Renal pelvis (tissue), 4 donors: ENCODE measurements around the gene FUT6. TPM values are rescaled to one million over a fixed set of nuclear protein-coding genes. Genes with fewer than 3 reads are reported as not detected.
"Not testable (repeated sequence)": the region's sequence is repeated elsewhere in the genome, so short reads cannot be mapped to it uniquely, and the experiment has no call there.

Source experiments
- DNase-seq: peaks from one replicate; pipeline ENCODE4 v3.0.0-alpha.2; 2013
- polyA plus RNA-seq, 3 donors: library from polyadenylated mRNA; unstranded; fragments of 120-200 nt; gene quantifications; one replicate each; pipeline ENCODE4 v1.2.1, GENCODE V29; 2013; ENCODE audit not compliant: insufficient read length in 3 of 3

Gene FUT6
- polyA plus RNA-seq, 3 donors = 12.7 to 18.2 (median 15.1) TPM

GRCh38 chr19:5864013-5864720 is 24.7 kb upstream of the FUT6 start:
- no peak for DNase-seq

- no peak for DNase-seq
Measured at GRCh38 chr19:5863030-5863665, 23.6 kb upstream of the FUT6 start.

DNA sequence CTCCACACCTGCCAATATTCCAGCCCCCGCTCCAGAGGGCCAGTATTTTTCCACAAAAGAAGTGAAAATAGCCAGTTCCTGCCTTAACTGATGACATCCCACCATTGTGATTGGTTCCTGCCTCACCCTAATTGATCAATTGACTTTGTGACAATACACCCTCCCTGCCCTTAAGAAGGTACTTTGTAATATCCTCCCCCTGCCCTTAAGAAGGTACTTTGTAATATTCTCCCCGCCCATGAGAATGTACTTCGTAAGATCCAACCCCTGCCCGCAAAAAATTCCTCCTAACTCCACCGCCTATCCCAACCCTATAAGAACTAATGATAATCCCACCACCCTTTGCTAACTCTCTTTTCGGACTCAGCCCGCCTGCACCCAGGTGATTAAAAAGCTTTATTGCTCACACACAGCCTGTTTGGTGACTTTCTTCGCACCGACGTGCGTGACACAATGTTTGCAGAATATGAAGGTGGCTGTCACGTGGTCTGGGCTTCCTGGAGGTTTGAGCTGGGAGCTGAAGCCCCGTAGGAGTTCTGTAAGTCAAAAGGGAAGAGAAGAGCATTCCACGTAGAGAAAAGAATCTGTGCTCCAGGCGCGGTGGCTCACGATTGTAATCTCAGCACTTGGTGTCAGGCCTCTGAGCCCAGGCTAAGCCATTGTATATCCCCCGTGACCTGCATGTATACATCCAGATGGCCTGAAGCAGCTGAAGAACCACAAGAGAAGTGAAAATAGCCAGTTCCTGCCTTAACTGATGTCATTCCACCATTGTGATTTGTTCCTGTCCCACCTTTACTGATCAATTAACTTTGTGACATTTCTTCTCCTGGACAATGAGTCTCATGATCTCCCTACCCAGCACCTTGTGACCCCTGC is 17.9 kb upstream of the FUT6 start:
- no peak for DNase-seq

DNA sequence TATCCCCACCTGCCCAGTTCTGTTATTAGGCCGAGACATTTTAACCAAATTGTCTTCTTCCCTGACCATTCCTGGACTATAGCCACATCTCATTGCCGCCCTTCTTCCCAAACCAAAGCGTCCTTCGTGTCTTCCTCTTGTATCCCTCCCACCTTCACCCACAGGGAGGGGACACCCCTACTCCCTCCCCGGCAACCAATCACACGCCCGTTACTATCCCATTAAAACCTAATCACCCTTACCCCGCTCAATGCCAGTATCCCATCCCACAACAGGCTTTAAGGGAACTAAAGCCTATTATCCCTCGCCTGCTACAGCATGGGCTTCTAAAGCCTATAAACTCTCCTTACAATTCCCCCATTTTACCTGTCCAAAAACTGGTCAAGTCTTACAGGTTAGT is 15.6 kb upstream of the FUT6 start:
- DNase-seq = not testable (repeated sequence)

DNA sequence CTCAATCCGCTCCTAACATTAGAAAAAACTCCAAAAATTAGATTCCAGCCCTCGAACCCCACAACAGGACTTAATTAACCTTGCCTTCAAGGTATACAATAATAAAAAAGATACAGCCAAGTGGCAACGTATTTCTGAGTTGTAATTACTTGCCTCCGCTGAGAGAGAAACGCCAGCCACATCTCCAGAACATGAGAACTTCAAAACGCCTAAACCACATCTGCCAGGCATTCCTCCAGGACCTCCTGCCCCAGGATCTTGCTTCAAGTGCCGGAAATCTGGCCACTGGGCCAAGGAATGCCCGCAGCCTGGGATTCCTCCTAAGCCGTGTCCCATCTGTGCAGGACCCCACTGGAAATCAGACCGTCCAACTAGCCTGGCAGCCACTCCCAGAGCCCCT is 14.6 kb upstream of the FUT6 start:
- DNase-seq = not testable (repeated sequence)

DNA sequence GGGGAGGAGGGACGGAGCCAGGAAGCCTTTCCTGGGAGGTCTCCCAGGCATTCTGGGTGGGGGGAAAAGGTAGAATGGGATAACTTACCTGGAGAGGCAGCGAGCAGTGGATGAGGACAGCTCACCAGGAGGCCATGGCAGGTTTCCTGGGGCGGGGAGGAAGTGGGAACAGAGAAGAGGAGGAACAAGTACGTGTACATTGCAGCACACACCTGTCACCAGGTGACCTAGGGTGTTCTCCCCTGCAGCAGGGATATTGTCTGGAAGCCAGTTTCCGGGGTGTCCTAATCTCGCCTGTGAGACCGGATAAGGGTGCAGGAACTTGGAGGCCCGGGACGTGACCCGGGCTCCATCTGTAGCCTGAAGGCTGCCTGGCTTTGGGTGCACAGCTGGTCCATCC is 11.8 kb upstream of the FUT6 start, which contains the start of gene FUT3:
Gene FUT3 (minus strand): TSS at position 148 of the 400 bp plus-strand sequence.
- DNase-seq = no peak

GRCh38 chr19:5850743-5851293 is 11.3 kb upstream of the FUT6 start:
- DNase-seq = no peak

DNA sequence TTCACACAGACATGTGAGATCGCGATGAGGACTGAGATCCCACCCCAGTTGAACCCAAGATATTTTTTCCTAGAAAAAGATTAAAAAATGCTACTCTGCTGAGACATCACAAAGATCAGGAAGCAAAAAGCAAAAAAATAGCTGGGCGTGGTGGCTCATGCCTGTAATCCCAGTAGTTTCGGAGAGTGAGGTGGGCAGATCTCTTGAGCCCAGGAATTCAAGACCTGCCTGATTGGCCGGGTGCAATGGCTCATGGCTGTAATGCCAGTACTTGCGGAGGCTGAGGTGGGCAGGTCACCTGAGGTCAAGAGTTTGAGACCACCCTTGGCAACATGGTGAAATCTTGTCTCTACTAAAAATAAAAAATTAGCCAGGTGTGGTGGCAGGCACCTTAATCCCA is 10.7 kb upstream of the FUT6 start:
- no peak for DNase-seq

DNA sequence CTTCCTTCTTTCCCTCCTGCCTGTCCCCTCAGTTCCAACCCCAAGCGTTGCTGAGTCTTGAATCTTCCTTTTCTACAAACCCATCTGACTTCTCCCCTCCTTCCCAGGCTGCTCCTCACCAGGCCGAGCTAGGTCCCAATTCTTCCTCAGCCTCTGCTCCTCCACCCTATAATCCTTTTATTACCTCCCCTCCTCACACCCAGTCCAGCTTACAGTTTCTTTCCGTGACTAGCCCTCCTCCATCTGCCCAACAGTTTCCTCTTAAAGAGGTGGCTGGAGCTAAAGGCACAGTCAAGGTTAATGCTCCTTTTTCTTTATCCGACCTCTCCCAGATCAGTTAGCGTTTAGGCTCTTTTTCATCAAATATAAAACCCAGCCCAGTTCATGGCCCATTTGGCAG is 9.1 kb upstream of the FUT6 start:
- DNase-seq = not testable (repeated sequence)

GRCh38 chr19:5847846-5848245 is 8.3 kb upstream of the FUT6 start:
- DNase-seq = not testable (repeated sequence)

DNA sequence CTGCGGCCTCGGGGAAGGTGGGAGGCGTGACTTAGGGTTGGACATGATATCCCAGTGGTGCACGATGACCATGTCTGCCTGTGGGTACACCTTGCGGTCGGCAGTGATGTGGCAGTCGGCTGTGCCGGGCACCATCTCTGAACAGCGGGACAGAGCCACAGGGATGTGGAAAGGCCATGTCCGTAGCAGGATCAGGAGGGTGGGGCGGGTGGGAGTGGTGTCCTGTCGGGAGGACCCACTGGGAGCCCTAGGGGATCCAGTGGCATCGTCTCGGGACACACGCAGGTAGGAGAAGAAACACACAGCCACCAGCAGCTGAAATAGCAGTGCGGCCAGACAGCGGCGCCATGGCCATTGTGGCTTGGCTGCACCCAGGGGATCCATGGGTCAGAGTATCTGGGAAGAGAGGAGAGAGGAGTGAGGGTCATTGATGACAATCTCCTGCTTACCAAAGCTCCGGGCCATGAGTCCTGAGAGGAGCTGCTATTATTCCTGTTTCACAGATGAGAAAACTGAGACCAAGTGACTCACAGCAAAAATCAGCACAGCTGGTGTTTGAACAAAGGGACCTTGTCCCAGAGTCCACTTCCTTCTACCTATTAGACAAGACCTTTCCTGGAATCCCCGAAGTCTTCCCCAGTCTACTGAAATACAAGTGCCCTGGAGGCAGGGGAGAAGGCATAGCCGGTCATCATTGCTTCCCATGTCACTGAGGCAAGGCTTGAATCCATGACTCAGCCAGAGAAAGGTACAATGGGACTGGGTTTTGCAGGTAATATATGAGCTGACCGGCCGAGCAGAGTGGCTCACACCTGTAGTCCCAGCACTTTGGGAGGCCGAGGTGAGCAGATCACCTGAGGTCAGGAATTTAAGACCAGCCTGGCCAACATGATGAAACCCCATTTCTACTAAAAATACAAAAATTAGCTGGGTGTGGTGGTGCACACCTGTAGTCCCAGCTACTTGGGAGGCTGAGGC is 5.2 kb upstream of the FUT6 start:
- no peak for DNase-seq

DNA sequence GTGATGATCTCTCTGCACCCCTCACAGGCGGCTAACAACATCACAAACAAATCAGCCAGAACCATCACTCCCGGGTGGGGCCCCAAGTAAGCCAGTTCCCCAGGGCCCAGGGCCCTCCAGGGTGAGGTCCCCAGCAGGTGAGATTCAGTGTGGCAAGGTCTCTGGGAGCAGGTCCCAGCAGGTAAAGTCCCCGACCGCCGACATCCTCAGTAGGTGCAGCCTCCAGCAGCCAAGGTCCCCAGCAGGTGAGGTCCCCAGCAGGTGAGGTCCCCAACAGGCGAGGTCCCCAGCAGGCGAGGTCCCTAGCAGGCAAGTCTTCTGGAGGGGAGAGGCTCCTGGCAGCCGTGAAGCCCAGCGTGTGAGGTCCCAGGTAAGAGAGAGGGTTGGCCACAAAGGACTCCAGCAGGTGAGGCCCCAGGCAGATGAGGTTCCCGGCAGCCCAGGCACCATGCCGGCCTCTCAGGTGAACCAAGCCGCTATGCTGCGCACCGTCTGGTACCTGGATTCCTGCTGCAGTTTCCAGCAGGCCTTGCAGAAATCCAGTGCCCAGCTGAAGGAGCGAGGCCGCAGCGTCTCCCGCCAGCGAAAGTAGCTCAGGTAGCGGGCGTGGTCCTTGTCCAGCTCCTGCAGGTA is 3.9 kb upstream of the FUT6 start:
- no peak for DNase-seq

- DNase-seq = not testable (repeated sequence)
Measured at GRCh38 chr19:5841735-5842111, 2.2 kb upstream of the FUT6 start.

GRCh38 chr19:5838353-5839064 is 993 bp downstream of the FUT6 start:
- no peak for DNase-seq

GRCh38 chr19:5837761-5838352 is 1.6 kb downstream of the FUT6 start:
- DNase-seq = no peak

DNA sequence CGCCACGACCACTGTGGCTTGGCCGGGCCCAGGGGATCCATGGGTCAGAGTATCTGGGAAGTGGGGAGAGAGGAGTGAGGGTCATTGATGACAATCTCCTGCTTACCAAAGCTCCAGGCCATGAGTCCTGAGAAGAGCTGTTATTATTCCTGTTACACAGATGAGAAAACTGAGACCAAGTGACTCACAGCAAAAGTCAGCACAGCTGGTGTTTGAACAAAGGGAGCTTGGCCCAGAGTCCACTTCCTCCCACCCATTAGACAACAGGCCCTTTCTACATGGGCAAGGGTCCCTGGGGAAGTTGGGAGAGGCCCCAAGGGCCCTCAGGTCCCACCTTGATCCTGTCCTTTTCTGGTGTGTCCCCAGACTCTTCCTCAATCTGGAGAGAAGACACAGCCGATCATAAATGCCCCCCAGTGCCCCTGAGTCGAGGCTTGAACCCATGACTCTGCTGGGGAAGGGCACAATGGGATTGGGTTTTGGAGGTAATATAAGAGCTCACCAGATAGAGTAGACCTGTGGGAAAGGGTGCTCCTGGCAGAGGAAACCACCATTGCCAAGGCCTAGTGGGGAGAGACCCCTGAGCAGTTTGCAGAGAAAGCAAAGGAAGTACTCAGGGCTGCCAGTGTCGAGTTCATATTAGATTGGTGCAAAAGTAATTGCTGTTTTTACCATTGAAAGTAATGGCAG is 6.8 kb downstream of the FUT6 start:
- DNase-seq = no peak

DNA sequence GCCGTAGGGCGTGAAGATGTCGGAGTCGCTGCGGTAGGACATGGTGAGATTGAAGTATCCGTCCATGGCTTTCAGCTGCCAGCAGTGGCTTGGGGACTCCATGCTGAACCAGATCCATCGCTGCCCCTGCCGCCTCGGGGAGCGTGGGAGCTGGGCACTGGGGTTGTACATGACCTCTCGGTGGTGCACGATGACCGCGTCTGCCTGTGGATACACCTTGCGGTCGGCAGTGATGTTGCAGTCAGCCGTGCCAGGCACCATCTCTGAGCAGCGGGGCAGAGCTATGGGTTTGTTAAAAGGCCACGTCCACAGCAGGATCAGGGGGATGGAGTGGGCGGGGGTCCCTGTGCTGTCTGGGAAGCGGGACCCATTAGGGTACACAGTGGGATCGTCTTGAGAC is 7.4 kb downstream of the FUT6 start:
- no peak for DNase-seq

GRCh38 chr19:5831159-5831558 is 8.3 kb downstream of the FUT6 start:
- DNase-seq = no peak
